Measurements from ENCODE around the gene FCHSD2.
"Not testable (repeated sequence)": the region's sequence is repeated elsewhere in the genome, so short reads cannot be mapped to it uniquely, and the experiment has no call there.

Gene FCHSD2

DNA sequence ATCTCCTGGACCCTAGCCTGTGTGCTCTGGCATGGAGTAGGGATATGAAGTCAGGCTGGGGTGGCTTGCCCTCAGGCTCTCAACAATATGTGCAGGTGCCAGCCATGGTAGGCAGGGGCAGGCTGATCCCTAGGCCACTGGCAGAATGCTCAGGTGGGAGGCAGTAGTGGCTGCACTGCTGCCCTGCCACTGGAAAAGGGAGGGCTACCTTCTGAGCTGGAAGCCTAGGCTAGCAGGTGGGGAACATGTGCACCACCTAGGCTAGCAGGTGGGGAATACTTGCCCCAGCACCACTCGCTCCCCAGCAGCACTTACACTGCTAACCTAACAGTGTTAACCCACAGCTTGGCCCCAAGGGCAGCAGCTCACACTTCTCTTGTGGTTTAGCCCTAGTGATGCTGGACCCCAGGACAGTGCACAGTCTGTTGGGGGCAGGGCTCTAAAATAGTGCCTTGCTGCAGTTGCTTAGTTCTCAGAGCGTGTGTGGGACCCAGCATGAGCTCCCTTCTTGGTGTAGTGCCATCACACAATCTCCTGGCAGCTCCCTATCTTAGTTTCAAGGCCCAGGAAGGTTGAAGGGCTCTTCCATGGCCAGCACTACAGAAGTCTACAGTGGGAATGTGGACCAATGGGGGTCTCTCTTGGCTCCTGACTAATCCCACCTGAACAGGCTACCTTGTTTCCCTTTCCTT, 130.8 kb downstream of the FCHSD2 start:
- no peak for DNase-seq (ENCODE audit: low read depth in 2 of 2)

DNA sequence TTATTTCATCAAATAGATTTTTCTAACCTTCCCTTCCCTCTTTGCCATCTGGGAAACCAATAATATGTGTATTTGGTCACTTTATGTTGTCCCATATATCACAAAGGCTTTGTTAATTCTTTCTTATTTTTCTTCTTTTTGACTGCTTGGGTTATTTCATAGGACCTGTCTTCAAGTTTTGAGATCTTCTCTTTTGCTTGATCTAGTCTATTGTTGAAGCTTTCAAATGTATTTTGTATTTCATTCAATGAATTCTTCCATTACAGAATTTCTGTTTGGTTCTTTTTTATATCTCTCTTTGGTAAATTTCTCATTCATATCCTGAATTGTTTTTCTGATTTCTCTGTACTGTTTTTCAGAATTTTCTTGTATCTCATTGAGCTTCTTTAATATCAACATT, 132.1 kb downstream of the FCHSD2 start:
- DNase-seq (ENCODE audit: low read depth in 2 of 2) = no peak

DNA sequence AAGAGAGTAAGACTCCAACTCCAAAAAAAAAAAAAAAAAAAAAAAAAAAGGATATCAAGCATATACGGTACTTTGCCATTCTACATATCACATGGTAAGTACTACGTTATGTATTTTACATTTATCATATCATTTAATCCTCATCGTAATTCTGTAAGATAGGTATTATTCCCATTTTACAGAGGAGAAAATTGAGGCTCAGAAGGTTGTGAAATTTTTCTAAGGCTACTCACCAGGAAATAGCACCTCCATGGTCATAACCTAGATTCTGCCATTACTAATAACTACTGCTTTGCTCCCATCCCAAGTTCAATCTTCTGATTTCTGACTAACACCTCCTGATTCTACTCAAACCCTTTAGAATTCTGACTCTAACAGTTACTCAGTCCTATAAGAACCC, 138.0 kb downstream of the FCHSD2 start:
- no peak for DNase-seq (ENCODE audit: low read depth in 2 of 2)

DNA sequence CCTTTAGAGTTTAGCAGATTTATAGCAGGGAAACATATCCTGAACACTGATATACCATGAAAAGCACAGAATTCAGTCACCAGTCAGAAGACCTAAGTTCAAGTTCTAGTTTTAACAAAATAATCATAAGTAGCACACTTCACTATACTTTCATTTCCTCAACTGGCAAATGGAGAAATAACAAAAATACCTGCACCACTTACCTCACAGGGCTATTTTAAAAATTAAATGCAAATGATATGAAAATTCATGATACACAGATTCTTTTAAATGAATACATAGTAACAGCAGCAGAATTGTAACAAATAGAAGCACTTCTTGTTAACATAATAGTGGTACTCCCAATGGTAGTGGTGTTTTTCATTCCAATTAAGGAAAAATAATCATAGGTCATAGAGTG, 139.0 kb downstream of the FCHSD2 start:
- DNase-seq (ENCODE audit: low read depth in 2 of 2) = no peak

DNA sequence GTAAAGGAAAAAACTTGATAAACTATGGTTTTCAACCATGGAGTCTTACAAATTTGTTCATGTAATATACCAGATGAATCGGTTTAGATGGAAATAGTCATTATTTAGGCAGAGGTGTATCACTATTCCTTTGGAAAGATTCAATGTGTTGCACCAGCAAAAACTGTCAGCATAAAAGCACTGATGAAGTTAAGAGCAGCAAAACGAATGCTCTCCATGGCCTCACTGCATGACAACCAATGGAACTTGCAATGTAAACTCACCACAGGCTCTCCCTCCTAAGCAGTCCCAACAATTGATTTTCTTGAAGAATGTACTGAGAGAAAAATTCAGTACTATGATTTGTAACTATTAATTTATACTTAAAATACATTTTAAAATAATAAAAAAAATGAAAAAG, 139.9 kb downstream of the FCHSD2 start:
- no peak for DNase-seq (ENCODE audit: low read depth in 2 of 2)

DNA sequence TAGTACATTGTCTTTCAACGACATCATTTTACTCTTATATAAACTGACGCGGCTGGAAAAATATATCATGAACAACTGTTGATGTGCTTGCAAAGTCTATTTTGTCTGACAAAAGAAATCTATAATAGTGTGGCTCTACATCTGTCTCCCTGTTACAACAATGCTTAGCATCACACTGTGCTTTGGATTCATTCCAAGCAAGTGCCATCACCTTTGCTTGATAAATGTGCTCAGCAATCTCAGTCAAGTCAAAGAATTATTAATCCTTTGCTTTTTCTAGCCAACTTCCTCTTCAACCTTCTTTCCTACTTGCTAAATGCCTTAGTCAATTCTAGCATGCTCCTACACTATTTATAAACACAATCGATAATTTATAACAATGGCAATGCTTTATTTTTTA, 140.5 kb downstream of the FCHSD2 start:
- no peak for DNase-seq (ENCODE audit: low read depth in 2 of 2)

DNA sequence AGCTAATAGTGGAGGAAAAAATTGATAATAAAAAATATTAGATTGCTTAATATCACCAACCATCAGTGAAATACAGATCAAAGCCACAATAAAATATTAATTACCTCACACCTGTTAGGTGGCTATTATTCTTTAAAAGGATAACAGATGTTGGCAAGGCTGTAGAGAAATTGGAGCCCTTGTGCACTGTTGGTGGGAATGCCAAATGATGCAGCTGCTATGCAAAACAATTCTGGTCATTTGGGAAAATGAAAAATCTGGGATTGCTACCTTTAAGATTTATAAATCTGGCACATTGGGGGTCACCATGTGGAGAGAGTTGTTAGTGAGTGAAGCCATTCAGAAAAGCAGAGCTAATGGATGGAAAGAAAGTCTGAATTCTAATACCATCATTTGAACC, 143.4 kb downstream of the FCHSD2 start:
- DNase-seq (ENCODE audit: low read depth in 2 of 2) = no peak

DNA sequence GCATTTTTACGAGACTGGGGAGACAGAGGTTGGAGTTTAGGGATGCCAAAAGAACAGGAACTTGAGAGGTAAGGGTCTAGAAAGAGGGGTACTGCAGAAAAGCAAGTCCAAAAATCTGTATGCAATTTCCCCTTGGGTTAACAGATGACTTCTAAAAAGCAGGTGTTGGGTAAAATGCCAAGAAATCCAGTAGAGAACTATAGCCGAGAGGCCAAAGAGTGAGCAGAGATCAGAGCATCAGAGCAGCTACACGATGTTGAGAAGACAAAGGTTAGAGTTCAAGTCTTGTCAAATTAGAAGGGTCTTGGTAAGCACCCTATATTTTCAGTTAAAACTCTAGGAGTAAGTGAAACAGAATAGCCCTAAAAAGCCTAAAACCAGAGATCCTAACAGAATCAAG, 145.2 kb downstream of the FCHSD2 start:
- no peak for DNase-seq (ENCODE audit: low read depth in 2 of 2)

DNA sequence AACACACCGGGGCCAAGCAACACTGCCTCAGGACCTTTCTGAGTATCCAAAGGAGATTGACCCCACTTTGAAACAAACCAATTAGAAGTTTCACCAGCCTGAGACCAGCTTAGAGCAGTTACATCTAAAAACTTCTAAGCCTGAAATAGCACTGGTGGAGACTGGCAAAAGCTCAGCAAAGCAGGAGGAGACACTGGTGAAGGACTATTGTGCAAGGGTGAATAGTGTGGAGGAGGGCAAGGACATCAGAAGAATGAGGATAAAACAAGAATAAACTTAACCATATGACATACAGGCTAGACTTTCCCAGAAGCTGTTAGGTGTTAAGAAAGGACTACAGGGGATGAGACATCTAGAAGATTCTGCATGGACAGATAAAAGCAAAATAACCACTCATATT, 152.4 kb downstream of the FCHSD2 start:
- no peak for DNase-seq (ENCODE audit: low read depth in 2 of 2)

DNA sequence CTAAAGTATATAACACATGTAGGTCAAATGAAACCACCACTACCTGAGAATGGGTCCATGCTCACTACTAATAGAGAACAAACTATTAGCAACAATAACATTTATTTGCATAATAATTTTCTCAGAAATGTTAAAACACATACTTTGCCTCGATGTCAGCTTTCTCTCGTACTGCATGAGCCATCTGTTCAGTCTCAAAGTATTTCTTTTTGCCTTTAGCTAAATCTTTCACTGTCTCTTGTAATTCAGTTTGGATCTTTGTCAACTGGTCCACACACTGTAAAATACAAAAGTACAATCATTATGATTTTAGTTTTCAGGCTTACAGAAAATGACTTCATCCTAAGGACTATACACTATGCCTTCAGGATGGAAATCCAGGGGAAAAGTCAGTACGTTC, 153.3 kb downstream of the FCHSD2 start:
- DNase-seq (ENCODE audit: low read depth in 2 of 2) = no peak

DNA sequence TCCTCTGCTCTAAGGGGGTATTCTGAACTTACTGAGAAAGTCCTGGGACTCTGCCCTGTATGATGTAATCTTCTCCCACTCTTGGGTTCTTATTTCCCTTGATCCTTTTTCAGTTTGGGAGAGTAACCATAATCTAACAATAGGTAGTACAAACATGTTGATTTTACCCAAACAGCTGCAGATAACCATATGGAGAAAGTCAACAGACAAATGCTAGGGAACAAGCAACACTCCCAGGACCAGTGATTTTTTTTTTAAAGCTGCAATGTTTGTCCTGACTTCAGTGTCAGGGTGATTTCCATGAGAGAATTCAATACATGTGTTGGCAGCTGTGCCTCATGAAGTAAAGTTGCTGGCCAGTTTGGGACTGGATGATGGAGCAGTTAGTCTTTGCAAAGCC, 156.5 kb downstream of the FCHSD2 start:
- DNase-seq (ENCODE audit: low read depth in 2 of 2) = no peak

DNA sequence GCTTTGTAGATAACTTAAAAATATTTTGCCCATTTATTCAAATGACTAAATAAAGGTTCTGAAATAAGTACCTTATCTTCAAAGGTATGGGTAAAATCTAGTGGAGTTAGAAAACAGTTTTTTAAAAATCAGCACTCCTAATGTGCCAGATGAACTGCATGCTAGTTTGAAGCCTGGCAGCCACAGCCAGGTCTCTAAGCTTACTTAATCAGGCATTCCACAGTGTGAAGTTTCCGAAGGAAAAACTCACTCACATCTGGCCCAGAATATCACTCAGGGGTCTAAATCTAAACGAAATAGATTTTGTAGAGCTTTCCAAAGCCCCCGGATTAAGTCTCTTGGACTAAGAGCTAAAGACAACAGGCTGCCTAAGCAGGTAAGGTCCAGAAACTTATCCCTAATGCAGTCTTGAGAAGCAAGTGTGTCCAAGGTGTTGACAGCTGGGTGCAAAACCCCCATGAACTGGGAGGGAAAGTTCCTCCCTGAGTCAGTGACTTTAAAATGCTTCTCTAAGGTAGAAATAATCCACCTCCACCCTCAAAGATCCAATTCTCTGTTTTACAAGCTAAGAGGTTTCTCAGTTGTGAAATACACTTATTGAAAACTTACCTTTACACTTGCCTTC, 157.6 kb downstream of the FCHSD2 start:
- no peak for DNase-seq (ENCODE audit: low read depth in 2 of 2)

DNA sequence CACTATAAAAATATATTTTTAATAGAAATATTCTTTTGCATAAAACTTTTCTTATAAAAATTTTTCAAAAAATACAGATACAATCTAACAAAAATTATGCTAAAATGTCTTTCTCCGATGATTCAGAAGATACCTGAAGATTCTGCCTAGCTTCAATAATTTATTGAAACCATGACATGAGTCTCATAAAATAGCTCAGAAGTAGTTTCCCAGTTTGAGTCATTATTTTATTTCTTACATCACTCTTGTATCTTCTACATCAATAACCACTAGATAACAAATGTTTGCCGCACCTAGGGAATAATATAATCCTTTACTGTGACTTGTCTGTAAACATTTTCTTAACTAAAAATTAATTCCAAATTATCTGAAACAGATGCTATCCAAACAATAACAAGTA, 158.6 kb downstream of the FCHSD2 start:
- no peak for DNase-seq (ENCODE audit: low read depth in 2 of 2)

DNA sequence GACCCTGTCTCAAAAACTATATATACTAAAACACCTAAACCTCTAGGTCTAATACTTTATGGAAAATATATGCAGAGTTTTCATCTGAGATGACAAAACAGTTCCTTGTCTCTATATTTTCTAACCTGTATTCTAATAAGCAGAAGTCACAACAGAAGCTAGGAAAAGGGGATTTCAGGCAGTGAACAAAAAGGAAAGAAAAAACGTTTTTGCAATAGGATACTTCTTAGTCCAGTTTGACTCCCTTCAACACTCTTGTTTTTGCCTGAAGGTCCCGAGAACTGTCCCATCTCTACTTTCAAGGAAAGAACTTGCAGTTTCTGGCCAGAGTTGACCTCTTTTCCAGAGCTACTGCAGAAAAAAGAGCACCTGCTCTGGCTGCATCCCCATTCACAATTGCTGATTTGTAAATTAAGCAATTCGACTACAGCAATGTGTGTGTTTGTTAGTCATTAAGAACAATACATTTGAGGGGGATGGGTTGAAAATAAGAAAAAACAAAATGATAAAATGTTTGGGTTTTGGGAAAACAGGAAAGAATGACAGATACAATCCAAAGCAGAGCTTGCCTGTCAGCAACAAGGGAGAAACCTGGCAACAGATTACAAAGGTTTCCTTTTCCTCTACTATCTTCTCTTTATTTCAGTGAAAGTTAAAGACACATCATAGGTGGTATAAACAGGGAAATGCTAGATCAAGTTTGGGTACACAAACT, 160.0 kb downstream of the FCHSD2 start:
- no peak for DNase-seq (ENCODE audit: low read depth in 2 of 2)

DNA sequence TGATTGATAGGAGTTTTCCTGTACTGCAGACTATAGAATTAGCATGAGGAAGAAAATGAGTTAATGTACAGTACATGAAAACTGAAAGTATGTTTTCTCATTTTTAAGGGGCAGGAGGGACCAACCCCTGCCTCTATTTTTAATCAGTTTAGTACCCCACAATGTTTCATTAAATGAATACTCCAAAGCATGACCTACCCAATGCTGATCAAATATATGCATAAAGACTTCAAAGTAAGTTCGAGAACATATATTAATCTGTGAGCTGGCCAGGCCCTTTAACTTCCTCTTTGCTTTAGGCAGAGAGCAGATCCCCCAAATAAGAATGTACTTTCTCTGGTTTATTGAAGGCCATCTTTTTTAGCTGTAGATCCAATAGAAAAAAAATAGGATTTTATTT, 161.0 kb downstream of the FCHSD2 start:
- DNase-seq (ENCODE audit: low read depth in 2 of 2) = no peak

DNA sequence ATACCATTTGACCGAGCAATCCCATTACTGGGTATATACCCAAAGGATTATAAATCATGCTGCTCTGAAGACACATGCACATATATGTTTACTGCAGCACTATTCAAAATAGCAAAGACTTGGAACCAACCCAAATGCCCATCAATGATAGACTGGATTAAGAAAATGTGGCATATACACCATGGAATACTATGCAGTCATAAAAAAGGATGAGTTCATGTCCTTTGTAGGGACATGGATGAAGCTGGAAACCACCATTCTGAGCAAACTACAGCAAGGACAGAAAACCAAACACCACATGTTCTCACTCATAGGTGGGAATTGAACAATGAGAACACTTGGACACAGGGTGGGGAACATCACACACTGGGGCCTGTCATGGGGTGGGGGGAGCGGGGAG, 164.3 kb downstream of the FCHSD2 start:
- DNase-seq (ENCODE audit: low read depth in 2 of 2) = not testable (repeated sequence)

DNA sequence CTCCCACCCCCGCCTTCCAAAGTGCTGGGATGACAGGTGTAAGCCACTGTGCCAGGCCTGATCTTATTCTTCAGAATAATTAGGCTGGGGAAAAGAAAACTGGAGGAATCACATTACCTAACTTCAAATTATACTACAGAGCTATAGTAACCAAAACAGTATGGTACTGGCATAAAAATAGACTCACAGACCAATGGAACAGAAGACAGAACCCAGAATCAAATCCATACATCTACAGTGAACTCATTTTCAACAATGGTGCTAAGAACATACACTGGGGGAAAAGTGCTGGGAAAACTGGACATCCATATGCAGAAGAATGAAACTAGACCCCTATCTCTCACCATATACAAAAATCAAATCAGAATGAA, 165.6 kb downstream of the FCHSD2 start:
- not testable (repeated sequence) for DNase-seq (ENCODE audit: low read depth in 2 of 2)

DNA sequence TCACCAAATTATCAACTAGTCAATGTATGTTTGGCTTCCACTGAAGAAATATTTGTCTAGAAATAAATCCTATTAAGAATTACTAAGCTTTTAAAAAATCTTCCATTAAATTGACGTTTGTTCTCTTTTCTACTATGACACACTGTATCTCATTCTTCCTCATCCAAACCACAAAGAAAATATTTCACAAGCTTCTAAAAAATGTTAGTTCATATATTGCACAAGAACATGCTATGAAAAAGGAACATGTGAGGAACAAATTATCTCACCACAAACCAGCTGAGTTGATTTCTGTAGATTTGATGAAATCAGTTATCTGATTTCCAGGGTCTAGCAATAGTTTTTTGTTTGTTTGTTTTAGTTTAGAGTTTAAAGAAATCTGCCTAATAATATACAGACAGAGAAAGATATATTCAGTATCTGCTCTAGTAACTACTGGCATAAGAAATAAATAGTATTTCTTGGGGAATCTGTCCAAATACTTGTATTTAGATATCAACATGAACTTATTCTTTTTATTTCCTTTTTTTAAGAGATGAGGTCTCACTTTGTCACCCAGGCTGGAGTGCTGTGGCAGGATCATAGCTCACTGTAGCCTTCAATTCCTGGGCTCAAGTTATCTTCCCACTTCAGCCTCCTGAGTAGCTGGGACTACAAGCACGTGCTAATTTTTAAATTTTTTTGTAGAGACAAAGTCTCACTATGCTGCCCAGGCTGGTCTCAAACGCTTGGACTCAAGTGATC, 166.2 kb downstream of the FCHSD2 start:
- no peak for DNase-seq (ENCODE audit: low read depth in 2 of 2)

DNA sequence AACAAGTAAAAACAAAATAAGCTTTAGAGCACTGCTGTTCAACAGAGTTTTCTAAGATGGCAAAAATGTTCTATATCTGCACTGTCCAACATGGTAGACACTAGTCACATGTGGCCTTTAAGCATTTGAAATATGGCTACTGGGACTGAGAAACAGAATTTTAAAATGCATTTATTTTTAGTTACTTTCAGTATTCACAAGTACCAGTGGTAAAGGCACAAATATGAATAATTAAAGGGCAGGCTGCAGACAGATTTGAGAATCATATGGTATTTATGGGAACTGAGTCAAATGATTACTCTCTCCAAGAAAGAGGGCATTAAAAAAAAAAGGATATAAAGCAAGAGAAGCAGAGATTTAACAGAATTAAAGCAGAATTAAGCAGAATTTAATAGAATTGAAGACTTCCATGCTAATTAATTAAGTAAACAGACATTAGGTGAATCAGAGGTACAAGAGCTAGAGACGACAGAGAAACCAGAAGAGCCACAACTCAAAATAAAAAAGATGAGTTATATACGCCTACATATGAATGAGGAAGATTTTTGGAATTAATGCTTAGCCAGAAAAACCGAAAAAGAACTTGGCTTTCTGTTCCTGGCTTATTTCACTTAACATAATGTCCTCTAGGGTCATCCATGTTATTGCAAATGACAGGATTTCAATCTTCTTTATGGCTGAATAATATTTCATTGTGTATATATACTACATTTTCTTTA, 167.5 kb downstream of the FCHSD2 start:
- no peak for DNase-seq (ENCODE audit: low read depth in 2 of 2)

DNA sequence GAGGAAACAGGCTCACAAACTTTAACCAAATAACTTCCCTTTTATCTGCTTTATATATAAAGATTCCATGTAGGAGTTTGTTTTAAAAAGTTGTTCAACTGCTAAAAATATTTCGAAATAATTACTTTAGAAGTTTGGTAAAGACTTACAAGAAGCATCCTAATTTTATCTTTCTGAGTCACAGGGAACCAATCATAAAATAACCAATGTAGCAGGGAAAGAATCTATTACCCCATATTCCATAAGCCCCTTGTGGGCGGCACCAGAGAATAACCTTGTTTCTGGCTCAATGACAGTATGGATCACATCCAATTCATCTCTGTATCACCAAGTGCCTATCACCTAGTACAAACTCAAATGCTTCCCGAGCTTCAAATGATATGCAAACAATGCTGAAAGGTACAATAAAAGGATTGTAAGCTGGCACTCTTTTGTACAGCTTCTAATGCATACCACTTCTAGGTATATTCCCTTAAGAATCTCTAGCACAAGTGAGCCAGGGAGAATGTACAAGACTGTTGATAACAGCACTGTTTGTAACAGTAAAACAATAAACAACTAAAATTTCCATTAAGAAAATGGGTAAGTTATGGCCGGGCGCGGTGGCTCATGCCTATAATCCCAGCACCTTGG, 169.5 kb downstream of the FCHSD2 start:
- DNase-seq (ENCODE audit: low read depth in 2 of 2) = no peak

DNA sequence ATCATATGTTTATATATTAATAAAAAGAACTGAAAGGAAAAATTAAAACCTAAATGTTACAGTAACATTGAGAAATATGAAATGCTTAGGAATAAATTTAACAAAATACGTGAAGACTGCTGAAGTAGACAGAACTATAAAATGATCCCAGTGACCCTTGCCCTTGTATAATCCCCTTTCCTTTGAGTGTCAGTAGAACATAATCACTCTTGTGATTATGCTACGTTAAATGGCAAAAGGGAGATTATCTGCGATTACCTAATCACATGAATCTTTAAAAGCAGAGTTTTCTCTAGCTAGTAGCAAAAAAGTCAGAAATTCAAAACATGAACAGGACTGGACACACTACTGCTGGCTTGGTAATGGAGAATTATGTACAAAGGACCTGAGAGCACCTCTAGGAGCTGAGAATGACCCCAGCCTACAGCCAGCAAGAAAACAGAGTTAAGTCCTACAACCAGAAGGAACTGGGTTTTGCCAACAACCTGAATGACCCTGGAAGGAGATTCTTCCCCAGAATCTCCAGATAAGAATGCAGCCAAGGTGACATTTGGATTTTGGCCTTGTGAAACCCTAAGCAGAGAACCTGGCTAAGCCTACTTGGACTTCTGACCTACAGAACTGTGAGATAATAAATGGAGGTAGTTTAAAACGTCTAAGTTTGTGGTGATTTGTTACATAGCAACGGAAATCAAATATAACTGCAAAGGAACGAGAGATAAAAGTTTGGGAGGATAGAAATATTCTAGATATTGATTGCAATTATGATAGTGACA, 170.7 kb downstream of the FCHSD2 start:
- DNase-seq (ENCODE audit: low read depth in 2 of 2) = no peak
